ENCODE results near the gene KCNMA1.
"Not testable (repeated sequence)": the region's sequence is repeated elsewhere in the genome, so short reads cannot be mapped to it uniquely, and the experiment has no call there.

KCNMA1 gene

DNA sequence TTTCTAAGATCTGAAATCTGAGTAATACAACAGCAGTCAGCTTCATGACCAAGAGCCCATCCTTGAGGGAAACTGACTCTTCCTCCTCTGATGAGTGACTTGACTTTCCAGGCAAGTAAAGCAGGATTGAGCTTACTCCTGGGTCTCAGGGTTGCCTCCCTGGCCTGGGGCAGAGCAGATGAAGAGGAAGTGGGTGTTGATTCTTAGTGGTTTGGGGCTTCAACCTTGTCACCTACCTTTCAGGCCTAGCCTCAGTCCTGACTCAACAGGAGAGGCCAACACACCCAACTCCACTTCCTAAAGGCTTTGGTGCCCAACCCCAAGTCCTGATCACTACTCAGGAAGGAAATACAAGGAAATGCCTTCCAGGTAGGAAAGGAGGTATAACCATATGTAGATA lies 54.1 kb downstream of the KCNMA1 start:
- no peak for DNase-seq (ENCODE audit: low spot score)

DNA sequence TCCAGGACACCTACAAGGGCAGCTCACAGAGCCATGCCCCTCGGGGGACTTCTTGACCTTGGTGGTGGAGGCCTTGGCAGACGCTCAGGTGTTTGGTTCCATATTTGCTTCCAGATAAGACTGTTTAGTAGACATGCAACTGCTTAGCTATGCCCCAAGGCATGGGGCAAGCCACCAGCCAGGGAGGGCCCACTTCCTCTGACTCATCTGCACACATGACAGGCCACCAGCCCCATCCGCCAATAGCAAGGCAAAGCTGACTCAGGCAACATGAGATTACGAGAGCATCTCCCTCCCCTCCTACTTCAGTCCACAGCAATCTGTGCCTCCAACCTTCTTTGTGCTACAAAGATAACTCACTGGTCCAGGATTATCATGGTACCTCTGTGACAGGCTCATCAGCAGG lies 54.9 kb downstream of the KCNMA1 start:
- DNase-seq (ENCODE audit: low spot score), result no peak

DNA sequence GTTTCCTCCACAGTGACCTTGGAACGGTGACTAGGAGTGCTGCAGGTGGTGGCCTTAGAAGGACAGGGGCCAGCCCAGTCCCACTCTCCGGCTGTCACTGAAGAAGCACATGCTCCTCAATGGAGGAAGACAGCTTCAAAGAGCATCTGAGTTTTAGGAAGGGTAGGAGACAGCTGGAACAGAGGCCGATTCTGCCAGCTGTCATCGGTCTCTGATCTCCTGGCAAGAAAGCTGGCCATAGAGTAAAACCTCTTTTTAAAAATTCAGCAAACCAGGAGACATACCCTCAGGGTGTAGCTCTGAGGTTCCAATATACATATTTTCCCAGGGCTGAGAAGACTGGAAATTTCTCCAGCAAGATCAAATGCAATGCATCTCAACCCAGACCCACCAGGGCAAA lies 55.9 kb downstream of the KCNMA1 start:
- DNase-seq (ENCODE audit: low spot score), result no peak

DNA sequence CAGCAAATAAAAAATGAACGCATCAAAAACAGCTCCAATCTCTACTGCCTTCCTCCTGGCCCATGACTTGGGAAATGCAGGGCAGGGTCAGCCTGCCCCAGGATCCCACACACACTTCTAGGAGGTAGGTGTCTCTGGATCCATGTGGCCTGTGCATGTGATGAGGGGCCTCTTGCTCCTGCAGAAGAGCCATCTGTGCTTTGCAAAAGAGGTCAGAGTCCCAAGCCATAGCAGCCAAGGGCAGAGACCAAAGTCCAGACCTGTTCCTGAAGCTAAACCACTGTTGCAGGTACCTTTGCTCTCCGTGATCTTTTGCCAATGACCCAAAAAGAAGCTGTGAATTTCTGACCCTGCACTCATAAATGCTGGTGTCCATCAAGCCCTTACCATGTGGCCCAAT lies 57.1 kb downstream of the KCNMA1 start:
- no peak for DNase-seq (ENCODE audit: low spot score)

DNA sequence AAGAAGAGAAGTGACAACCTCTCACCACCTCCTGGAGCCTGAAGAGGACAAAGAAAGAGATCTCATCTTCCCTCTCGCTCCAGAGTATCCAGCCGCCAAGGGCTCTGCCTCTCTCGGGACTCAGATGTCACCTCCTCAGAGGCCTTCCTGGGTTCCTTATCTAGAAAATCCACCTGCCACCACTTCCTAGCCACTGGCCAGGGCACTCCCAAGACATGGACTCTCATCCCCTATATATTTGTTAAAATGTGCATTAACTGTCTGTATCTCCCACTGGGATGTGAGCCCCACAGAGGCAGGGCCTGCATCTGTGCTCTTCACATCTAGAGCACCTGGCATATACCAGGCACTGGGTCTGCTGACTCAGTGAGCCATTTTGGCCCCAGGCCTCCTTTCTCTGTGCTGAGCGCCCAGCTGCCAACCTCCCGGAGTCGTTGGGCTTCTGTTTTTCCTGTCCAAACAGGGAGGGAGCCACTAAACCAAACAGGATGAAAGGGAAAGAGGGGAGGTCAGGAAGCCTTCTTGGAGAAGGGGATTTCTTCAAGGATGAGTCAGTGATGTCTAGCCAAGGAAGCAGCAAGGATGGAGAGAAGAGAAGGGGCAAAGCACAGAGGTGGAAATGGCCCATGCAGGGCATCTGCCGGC lies 58.9 kb downstream of the KCNMA1 start:
- DNase-seq (ENCODE audit: low spot score), result no peak

DNA sequence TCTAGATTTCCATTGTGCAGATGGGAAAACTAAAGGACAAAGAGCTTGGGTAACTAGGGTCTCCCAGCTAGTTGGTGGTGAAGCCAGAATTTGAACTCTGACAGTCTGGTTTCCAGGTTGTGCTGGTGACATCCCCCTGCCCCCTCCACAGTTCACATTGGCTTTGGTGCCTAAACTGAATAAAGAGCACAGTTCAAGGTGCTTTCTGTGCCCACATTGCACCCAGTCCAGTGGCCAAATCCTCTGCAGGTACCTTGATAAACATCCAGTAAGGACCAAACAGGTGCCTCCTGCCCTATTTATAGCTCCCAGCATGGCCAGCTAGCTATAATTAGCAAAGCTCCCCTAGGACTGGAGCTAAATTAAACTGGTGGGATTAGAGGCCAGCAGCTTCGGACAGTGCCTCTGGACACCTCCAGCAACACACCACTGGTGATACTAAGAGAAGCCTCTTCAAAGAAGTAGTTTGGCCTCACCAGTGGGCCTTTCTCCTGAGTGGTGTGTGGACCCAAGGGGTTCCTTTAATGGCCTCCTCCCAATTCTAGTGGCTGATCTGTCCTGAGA lies 59.9 kb downstream of the KCNMA1 start:
- no peak for DNase-seq (ENCODE audit: low spot score)

DNA sequence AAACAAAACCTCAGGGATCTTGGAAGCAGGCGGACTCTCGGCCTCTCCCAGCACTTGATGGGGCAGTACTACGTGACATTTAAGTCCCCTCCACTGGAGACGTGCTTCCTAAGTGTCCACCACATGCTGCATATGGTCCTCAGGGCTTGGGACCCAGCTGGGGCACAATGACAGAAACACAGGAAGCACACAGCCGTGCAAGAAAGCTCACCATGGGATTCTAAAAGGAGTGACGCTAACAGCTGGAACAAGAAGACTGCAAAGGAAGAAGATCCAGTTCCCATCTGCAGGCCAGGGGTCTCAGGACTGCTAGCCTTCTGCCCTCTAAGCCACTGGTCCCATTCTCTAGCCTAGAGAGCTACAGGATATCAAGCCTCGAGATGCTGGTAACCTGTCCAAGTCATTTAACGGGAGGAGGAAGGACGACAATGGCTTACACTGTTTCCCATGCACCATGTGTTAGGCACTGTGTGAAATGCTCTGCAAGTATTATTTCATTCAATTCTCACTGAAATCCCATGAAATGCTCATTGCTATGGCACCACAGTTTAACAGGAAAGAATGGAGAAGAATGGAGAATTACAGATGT lies 61.1 kb downstream of the KCNMA1 start:
- DNase-seq (ENCODE audit: low spot score), result no peak

DNA sequence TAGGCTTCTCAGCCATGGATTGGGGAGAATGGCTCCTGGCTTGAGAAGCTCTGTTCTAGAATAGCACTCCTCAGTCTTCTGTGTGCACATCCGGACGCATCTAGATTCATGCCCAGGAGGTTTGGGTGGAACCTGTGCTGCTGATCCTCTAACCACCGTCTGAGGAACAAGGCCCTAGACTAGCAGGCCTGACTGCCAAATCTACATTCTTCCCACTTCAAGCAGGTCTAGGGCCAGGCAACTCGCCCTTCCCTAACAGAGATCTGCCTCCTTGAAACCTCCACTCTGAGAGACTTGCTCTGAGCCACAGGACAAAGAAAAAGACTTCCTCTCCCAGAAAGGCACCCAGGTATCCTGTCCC lies 61.6 kb downstream of the KCNMA1 start:
- no peak for DNase-seq (ENCODE audit: low spot score)

DNA sequence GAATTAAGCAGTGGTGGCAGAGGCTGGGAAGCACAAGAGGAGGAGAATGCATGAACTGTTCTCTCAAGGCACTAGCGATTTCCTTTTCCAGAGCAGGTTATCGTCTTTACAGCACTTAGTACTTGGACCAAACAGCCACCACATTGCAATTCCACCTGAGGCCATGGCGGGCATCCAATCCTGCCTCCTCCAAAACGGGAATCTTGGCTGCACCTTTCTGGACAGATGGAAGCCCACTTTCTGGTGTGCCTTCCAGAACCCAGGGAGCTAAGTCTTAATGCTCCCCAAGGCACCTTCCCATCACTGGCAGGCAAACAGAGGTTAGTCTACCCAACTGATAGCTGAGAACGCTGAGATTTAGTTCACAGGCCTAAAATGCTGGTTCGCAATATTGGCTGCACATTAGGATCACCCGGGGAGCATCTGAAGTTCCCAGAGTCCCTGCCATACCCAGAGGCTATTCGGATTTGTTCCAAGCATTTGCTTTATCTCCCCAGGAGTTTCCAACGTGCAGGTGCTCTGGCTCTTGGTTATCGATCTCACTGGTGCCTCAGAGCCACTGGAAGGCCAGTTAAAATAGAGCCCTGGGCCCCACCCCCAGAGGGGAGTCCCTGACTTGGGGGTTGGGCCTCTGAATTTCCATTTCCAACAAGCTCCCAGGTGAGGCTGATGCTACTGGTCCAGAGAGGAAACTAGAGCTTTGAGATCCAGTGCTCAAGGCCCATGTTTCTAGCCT lies 62.2 kb downstream of the KCNMA1 start:
- DNase-seq (ENCODE audit: low spot score), result no peak

DNA sequence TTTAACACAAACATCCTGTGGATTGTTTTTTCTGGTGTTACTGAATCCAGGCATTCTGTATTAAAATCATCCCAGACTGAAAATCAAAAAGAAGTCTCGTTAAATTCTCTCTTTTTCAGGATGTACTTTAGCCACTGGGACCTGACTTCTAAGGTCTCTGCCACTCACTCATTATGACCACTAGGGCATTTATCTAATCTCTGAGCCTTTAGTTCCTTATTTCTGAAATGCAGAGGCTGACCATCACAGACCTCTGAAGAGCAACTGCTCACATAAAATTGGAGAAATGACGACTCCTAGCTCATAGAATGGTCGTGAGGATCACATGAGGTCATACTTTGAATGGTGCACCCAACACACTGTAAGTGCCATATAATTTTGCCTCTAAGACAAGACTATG lies 63.2 kb downstream of the KCNMA1 start:
- DNase-seq (ENCODE audit: low spot score), result no peak

DNA sequence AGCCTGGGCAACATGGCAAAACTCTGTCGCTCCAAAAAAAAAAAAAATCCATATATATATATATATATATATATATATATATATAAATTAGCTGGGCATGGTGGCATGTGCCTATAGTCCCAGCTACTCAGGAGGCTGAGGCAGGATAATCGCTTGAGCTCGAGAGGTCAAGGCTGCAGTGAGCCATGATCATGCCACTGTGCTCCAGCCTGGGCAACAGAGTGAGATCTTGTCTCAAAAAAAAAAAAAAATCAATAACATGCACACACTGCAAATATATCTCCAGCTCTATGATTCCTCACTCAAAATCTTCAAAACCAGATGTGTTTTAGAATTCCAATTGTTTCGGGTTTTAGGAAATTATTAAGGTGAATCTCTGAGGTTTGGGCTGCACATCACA lies 65.1 kb downstream of the KCNMA1 start:
- not testable (repeated sequence) for DNase-seq (ENCODE audit: low spot score)

DNA sequence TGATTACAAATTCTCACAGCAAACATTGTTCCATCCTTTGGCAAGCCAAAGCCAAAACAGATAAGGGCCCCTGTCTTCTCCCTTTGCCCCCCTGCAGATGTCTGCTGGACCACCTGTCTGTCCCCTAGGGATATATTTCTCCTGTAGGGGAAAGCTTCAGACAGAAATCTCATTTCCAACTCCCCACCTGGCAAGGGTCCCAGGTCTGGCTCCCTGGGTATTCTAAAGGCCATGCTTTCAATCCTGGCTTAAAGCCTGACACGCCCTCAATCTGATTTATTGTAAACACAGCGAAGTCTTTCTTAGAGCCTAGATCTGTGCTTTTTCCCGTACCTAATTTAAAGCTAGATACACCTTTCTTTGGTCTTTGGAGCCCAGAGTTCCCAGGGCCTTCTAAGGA lies 66.1 kb downstream of the KCNMA1 start:
- DNase-seq (ENCODE audit: low spot score), result peak; percentile 25

DNA sequence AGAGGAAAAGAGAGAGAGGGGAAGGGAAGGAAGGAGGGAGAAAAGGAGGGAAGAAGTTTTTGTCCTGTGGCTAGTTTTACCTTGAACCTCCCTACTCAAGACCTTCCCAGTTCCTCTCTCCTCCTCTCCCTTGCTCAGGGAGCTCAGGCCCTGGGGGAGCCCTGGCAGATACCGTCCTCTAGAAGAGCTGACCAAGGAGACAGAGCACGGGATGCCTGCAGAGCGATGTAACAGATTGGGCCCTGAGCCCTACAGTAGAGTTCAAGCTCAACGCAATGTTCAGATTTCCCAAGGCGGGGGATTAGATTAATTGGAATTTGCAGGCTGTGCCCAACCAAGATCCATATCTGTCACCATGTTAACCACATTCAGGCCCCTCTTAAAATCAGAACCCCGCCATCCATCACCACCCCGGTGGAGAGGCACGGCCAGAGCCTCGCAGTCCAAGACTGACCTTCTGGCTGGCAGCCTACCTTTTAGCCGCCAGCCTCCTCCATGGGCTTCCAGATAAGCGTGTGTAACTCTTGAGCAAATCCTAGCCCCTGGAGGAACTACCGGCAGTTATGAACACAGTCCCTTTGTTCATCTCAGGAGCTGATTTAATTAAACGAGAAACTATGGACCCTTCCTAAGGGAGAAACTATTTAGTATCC lies 70.6 kb downstream of the KCNMA1 start:
- no peak for DNase-seq (ENCODE audit: low spot score)

DNA sequence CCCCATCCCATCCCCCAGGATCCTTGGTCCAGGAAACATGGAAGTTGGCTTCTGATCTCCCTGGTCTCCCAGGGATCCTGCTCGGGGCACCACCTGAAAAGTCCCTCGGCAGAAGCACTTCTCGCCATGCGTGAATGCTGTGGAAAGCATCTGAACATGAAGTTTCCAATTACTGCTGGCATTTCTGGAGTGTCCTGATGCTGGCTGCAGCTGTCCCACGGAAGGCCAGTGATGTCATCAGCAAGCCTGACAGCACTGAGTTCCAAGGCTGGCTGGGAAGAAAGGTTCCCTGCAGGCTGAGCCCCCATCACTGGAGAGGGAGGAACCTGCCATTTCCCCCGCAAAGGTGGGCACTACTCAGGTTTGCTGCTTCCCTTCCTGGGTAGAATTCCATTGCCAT lies 71.4 kb downstream of the KCNMA1 start:
- no peak for DNase-seq (ENCODE audit: low spot score)

DNA sequence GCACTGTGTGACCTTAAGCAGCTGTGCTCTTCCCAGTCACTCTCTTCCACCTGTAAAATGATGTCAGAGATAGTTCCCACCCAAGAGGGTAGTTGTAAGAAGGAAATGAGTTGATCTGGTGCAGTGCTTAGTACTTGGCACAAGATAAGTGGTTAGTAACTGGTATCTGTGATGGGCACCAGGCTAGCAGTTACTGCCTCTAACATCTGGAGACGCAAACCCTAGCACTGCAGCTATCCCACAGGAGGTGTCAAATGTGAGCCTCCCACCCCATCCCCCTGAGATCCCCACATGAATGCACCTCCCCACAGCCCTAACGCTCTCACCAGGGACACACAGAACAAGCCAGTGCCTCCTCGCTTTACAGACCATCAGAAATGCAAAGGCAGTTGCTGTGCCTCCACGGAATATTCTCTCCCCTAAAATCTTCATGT lies 72.0 kb downstream of the KCNMA1 start:
- no peak for DNase-seq (ENCODE audit: low spot score)

DNA sequence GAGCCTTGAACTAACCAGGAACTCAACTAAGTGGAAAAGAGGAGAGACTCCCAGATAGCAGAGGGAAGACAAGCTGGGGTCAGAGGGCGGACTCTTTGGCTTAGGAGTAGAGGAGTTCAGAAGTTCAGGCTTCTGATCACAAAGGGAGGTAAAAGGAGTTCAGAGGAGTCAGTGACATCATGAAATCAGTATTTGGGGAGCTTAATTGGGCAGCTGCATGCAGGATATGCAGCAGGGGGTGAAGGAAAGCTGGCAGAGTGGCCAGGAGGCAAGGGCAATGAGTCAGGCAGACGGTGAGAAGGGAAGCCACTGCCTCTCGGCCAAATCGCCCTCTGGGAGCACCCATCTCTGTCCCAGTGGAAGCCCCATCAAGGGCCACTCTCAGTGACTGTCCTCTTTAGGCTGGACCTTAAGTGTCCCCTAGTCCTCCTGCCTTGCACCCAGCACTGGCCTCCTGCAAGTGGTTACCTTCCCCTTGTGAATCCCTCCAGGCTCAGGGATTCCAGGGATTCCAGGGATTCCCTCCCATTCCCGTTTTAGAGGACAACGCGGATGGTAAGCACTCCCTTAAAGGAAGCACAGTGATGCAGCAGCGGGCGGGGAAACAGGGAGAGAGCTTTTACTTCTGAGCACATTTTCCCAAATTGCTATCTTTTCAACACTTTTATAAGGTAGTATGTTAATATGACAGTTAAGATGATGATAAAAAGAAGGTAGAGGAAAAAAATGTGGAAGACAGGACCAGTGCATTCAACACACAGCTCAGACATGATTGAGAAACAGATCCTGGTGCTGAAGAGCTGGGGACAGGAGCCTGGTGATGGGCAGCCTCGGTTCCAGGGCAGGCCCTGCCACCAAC lies 72.6 kb downstream of the KCNMA1 start:
- peak; percentile 68 for DNase-seq (ENCODE audit: low spot score)

DNA sequence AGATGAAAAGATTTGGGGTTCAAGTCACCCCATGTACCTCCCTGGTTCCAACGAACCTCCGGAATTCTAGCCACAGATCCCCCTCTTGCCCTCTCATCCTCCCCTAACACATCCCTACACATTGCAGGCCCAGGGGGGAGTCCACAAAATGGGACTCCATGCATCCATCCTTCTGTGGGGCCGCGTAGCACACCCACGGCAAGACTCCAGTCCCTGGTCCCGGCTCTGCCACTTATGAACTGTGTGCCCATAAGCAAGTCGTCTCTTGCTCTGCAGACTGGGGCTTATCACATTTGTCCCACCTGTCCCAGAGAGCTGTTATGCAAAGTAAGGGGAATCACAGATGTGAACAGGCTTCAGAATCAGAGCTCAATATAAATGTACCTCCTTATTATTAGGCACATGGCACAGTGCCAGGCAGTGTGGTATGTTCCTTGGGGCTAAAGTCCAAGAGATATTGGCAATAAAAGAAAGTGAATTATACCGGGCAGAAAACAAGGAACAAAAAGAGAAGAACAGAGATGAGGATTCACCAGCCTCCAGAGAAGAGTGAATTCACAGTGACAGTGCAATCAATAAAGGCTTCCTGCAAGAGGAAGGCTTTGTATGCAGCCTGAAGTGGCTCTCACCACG lies 73.9 kb downstream of the KCNMA1 start:
- DNase-seq (ENCODE audit: low spot score), result no peak

DNA sequence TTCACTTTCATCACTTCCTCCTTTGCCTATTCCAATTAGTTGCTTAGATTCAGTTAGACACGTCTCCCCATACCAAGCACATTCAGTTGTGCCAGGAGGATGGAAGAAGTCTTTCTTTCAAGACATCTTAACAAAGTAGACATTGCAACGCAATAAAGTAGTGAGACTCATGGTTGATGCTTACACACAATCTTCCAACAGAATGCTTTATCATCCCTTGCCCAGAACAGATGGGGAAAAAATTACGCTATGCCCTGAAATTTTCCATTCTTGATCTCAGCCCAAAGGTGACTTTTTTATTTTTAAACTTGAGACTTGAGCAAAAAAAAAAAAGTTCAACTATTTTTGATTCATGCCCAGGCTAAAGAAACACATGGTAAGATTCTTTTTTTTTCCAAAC lies 74.9 kb downstream of the KCNMA1 start:
- no peak for DNase-seq (ENCODE audit: low spot score)

DNA sequence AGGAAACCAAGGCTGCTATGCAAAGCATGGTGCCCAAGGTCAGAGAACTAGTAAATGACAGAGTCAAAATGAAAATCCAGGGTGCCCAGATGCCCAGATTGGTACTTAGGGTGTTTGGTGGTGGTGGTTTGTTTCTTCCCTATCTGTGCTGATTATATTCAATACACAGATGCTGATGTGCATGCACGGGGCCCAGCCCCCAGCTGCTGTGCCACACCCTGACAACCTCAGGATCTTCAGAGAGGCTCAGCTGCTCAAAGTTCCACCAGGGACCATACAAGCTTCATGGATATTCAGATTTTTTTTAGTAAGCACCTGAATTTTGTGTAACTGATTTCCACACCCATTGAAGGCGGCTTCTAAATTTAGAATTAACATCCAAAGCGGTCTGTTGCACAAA lies 75.6 kb downstream of the KCNMA1 start:
- DNase-seq (ENCODE audit: low spot score), result no peak

DNA sequence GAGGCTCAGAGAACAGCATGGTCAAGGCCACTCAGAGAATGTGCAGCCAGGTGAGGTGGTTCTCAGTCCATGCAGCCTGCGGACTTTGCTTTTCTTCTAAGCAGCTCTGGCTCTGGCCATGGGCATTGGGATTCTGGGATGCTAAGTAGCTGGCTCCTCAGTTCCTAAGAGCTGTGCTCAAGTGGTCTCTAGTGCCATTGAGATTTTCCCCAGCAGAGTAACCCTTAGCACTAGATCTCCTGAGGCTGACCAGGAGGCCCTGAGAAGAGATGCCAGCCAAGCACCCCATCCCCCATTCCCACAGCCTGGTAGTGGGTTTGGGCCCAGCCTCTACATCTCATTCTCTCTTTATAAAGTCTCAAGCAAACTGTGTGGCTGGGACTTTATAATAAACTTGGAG lies 77.1 kb downstream of the KCNMA1 start:
- no peak for DNase-seq (ENCODE audit: low spot score)

DNA sequence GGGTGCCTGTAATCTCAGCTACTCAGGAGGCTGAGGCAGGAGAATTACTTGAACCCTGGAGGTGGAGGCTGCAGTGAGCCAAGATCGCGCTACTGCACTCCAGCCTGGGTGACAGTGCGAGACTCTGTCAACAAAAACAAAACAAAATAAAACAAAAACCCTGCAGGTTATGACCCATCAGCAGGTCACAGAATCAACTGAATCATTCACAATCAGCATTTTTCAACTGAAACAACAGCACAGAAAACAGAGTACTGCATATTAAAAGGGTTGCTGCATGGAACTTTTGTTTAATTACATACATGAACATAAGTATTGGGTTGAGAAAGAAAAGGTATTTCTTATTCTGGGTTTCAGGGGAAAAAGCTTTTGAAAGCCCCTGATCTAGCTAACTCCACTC lies 77.6 kb downstream of the KCNMA1 start:
- DNase-seq (ENCODE audit: low spot score), result no peak
